ENCODE results near the gene SLFN11.
"Not testable (repeated sequence)": the region's sequence is repeated elsewhere in the genome, so short reads cannot be mapped to it uniquely, and the experiment has no call there.

Gene SLFN11, protein sequence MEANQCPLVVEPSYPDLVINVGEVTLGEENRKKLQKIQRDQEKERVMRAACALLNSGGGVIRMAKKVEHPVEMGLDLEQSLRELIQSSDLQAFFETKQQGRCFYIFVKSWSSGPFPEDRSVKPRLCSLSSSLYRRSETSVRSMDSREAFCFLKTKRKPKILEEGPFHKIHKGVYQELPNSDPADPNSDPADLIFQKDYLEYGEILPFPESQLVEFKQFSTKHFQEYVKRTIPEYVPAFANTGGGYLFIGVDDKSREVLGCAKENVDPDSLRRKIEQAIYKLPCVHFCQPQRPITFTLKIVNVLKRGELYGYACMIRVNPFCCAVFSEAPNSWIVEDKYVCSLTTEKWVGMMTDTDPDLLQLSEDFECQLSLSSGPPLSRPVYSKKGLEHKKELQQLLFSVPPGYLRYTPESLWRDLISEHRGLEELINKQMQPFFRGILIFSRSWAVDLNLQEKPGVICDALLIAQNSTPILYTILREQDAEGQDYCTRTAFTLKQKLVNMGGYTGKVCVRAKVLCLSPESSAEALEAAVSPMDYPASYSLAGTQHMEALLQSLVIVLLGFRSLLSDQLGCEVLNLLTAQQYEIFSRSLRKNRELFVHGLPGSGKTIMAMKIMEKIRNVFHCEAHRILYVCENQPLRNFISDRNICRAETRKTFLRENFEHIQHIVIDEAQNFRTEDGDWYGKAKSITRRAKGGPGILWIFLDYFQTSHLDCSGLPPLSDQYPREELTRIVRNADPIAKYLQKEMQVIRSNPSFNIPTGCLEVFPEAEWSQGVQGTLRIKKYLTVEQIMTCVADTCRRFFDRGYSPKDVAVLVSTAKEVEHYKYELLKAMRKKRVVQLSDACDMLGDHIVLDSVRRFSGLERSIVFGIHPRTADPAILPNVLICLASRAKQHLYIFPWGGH

DNA sequence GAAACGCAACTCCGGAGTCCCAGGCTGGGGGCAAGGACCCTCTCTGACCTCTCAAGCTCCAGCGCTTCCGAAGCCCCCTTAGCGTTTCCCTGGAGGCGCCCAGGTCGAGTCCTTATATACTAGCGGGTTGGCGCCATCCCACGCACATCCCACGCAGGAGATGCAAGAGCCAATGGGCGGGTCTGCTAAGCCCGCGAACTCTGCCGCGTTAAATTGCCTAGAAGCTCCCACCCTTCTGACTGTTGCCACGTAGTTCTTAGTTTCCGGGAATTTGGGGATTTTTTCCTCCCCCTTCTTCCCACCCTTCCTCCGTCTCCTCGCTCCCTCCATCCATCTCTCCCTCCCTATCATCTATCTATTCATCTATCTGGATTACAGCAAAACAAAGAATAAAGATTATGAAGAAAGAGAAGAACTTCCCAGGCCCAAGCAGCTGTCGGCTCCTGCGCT is at the start of gene SLFN11:
Gene SLFN11 (minus strand): TSS at position 88 of the 450 bp plus-strand sequence. CDS start 9,814 bp downstream, outside the sequence.
- DNase-seq (ENCODE audit: low spot score), result peak; percentile 82

DNA sequence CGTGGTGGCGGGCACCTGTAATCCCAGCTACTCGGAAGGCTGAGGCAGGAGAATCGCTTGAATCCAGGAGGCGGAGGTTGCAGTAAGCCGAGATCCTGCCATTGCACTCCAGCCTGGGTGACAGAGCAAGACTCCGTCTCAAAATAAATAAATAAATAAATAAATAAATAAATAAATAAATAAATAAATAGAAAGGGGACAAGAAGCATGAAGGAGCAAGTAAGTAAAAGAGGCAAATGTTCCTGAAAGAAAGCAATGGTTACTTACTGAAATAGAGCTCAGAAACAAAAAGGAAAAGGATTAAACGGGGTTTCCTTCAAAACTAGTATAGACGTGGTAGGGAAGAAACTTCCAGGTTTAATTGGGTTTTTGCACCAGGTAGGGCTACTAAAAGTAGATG is 47.6 kb upstream of the SLFN11 start:
- DNase-seq (ENCODE audit: low spot score), result not testable (repeated sequence)

DNA sequence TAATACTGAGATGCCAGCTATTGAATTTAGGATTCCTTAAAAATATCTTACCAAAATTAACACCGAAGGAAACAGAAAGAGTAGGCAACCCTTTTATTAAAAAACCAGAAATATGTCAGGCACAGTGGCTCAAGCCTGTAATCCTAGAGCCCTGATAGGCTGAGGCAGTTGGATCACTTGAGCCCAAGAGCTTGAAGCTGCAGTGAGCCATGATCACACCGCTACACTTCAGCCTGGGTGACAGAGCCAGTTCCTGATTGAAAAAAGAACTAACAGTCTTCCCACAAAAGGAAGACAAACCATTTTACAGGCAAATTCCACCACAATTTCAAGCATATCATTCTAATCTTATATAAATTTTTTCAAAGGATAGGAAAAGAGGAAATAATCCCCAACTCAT is 43.2 kb upstream of the SLFN11 start:
- no peak for DNase-seq (ENCODE audit: low spot score)

DNA sequence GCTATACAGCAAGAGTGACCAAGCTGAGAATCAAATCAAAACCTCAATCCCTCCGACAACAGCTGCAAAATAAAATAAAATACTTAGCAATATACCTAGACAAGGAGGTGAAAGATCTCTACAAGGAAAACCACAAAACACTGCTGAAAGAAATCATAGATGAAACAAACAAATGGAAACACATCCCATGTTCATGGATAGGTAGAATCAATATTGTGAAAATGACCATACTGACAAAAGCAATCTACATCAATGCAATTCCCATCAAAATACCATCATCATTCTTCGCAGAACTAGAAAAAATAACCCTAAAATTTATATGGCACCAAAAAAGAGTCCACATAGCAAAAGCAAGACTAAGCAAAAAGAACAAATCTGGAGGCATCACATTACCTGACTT is 41.3 kb upstream of the SLFN11 start:
- not testable (repeated sequence) for DNase-seq (ENCODE audit: low spot score)

DNA sequence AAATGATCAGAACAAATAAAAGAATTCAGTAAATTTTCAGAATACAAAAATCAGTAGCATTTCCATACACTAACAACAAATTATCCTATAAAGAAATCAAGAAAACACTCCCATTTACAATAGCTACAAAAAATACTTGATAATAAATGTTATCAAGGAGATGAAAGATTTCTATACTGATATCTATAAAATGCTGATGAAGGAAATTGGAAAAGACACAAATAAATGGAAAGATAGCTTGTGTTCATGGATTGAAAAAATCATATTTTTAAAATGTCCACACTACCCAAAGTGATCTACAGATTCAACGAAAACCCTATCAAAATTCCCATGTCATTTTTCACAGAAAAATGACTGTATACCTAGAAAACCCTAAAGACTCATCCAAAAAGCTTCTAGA is 40.8 kb upstream of the SLFN11 start:
- DNase-seq (ENCODE audit: low spot score), result no peak

DNA sequence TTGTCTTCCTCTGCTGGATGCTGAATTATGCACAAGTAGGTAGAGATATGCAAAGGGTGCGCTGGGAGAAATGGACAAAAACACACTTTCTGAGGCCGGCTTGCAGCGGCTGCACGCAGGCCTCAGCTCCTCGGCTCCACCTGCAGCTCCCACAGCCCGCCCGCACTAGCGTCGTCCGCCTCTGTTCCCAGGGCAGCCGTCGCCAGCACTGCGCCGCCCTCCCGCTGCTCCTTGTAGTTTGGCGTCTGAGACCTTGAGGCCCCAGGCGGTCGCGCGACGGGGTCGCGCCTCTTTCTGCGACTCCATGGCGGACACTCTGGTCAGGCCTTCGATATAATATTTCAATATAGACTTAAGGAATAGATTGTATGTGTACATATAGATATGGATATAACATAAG is 34.1 kb upstream of the SLFN11 start:
- DNase-seq (ENCODE audit: low spot score), result no peak

DNA sequence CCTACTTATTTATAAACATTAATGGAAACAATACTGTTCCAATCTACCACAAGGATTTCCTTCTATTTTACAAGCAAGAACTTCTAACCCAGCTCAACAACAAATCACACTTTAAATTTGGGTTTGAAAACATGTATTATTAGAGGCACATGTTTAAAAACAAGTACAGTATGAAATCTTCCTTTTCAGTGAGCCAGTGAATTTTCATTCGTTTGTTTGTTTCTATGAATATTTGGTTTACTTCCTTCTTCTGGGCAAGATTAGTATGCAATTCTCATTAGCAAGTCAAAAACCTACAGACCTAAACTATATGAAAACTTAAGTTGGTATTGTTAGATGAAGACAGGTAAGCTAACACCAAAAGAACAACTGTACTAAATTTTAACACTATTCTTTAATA is 33.1 kb upstream of the SLFN11 start:
- DNase-seq (ENCODE audit: low spot score), result no peak

DNA sequence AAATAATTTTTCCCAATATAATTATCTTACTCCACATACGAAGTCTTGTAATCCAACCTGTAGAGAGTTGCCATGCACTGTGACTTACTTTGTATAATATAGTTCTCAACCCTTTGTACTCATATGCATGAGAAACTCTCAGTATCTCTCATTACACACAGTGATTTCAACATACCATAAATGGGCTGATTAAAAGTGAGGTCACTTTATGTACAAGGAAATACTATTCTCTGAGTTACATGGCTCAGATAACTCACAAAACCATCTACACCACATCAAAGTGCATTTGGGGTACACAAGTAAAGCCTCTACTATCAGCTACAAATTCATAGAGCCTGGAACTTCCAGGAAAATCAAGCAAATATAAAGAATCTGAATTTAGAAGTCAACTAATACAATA is 30.9 kb upstream of the SLFN11 start:
- DNase-seq (ENCODE audit: low spot score), result no peak

DNA sequence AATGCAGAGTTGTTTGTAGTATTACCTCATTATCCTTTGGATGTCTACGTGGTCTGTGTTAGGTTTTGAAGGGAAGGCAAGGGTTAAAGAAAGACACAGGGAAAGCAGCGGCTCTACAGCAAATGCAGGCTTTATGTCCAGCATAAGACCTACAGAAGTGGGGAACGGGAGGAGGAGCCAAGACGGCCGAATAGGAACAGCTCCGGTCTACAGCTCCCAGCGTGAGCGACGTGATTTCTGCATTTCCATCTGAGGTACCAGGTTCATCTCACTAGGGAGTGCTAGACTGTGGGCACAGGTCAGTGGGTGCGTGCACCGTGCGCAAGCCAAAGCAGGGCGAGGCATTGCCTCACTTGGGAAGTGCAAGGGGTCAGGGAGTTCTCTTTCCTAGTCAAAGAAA is 20.4 kb upstream of the SLFN11 start:
- not testable (repeated sequence) for DNase-seq (ENCODE audit: low spot score)

DNA sequence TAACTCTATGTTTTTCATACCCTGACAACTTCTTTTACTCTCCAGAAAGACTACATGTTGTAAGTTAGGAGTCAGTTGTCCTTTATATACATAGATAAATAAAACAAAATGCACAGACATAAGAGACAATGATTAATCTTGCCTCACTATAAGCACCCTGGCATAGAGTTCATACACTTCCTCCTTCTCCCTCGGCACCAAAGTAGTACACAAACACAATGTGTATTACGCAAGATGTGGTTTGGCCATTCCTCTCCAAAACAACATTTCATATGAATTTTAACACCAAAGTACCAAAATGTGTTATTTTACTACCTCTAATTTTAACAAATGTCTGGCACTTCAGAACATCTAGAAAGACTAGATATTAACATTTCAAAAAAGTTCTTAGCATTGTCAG is 17.2 kb upstream of the SLFN11 start:
- DNase-seq (ENCODE audit: low spot score), result peak; percentile 26

DNA sequence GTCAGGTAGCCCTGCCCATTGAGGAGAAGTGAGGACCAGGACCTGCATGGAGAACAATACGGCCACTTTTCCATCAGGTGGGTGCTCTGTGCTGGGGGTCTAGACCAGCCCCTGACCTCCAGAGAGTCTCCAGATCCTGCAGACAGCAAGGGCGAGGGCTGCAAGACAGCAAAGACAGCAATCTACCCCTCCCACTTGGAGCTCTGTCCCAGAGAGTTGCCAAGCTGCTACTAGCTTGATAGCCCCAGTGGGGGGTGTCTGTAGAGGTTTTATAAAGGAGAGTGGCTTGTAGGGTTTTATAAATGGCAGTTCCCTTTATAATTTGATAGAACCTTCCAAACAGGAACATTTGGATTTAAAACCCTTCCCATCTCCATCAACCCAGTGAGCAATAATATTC is 16.7 kb upstream of the SLFN11 start:
- DNase-seq (ENCODE audit: low spot score), result no peak

DNA sequence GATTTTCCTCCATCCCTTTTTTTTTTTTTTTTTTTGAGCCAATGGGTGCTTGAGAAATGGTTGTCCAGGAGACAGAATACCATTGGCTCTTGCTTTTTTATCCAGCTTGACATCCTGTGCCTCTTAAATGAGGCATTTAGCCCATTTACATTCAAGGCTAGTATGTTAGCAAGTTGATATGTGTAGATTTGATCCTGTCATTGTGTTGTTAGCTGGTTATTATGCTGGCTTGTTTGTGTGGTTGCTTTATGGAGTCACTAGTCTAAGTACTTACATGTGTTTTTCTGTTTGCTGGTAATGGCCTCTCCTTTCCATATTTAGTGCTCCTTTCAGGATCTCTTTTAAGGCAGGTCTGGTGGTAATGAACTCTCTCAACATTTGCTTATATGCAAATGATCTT is 14.1 kb upstream of the SLFN11 start:
- DNase-seq (ENCODE audit: low spot score), result no peak

DNA sequence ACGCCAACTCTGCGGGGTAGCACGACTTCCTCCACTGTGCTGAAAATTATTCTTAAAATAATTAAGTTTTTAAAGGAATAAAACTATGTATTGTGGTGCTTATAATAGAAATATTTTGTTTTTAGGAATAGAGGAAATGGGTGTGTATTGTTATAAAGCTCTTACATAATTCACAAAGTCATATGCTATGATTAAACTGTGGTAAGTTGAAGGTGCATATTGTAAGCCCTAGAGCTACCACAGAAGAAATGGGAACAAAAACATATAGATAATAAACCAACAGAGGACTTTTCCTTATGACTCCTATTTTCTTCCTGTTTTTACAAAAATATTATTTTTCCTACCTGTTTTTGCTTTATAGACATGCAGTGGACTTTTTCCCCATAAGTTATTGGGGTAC is 4.3 kb upstream of the SLFN11 start:
- DNase-seq (ENCODE audit: low spot score), result no peak

DNA sequence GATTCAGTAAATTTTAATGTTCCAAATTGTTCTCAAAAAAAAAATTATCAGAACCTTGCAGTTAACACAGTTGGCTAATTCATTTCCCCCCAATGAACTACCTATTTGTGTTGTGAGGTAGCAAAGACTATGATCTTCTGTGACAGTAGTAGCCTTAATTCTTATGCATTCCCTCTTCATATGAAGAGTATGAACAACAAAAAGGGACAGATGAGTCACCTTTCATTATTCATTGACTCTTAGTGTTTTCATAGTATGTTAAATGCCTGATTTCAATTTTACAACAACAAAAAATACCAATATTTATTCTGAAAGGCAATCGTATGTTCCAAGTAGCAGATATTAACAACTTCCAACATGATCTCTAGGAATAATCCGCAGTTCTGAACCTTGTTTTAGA is 3.6 kb upstream of the SLFN11 start:
- no peak for DNase-seq (ENCODE audit: low spot score)

DNA sequence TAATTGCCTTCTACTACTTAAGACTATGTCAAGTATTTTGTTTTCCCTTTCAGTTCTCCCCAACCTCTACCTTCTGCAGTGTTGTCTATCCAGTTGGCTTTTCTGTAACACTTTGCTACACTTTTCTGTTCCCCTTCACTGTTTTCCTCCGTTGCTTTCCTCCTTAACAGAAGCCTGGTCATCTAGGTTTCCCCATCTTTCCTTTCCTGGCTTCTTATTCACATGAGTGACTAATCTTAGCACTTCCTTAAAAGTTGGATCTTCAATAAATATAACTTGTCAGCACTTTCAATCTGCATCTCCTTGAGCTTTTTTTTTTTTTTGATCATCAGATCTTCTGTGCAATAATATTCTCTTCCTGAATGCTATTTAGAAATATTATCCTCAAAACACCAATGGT is 2.8 kb upstream of the SLFN11 start:
- DNase-seq (ENCODE audit: low spot score), result no peak

DNA sequence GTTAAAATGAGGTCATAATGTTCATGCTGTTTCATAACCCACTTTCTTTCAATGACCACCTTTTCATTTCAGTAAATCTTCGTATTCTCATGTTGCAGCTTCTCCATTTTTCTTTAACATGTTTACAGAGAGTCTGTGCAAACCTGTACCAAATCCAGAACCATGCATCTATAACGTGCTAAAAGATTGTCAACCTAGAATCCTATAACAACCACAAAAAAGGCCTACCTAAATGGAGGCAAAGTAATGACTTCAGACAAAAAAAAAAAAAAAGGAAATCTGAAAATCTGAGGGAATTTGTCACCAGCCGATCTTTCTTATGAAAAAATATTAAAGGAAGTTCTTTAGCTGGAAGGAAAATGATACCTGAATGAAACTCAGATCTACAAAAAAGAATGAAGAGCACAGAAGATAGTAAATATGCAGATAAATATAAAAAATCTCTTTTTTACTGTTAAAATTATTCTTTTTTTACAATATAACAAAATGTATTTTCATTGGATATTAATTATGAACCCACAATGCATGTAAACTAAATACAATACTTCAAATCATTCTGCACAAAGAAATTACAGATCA is 1.4 kb upstream of the SLFN11 start:
- no peak for DNase-seq (ENCODE audit: low spot score)

DNA sequence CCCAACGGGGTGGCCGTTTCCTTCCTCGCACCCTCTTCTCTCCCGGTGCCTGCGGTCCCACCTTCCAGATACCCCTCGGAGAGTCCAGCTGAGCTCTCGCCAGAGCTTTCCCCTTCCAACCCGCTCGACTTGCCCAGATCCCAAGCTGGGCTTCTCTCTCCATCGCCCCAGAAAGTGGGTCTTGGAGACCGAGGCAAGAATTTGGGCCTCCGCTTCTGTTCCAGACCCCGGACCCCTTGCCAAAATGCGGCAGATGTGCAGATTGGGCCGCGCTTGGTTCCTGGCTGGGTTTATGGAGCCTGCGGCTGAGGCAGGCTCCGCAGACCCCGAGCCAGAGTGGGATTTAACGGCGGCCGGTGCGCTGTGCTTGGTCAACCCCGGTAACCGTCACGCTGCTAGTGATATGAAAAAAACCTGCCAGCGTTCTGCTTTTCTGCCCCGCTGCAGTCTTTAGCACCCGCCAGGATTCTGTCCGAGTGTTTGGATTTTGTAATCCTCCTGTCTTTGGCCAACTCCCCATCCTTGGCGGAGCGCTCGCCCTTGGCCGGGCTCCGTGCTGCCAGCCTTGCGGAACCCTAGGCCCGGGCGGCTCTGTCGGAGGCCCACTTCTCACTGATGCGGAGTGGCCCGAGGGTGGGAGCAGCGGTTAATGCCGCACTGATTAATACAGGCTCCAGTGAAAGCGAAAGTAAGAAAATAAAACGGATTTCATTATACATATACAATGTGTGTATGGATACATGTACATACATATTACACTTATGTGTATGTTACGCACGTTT is 754 bp upstream of the SLFN11 start:
- peak; percentile 21 for DNase-seq (ENCODE audit: low spot score)

DNA sequence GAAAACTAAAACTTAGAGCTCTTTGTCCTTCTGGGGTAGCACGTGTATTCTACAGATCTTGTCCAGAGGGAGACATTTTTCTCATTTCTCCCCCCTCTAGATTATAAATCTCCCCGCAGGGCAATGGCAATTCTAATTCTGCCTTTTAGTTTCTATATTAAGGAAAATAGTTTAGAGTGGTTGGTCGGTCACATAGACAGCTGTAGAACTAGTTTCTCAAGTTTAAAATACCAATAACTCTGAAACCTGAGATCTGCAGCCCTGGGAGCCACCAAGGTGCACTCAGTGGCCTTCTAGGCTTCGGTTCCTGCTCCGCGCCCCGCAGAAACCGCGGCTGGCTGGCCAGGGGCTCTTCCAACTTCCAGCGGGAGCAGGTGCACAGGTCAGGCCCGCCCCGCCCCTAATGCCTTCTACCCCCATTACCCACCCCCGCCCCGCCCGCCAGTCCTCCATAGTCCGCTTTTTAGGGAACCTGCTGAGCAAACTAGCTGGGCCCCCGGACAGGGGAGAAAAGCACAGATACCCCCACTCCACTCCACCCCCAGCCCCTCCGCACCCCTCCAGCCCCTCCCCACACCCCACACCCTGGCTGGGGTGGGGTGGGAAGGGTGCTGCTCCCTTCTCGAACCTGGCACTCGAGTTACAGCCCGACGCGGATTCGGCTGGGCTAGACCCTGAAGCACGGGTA is 431 bp downstream of the SLFN11 start:
- no peak for DNase-seq (ENCODE audit: low spot score)

DNA sequence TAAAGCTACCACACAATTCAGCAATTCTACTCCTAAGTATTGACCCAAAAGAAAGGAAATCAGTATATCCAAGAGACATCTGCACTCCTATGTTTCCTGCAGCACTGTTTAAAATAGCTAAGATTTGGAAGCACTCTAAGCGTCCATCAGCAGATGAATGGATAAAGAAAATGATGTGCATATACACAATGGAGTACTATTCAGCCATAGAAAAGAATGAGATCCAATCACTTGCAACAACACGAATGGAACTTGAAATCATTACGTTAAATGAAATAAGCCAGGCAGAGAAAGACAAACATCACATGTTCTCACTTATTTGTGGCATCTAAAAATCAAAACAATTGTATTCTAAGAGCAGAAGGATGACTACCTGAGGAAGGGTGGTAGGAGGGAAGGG is 1.5 kb downstream of the SLFN11 start:
- DNase-seq (ENCODE audit: low spot score), result no peak

DNA sequence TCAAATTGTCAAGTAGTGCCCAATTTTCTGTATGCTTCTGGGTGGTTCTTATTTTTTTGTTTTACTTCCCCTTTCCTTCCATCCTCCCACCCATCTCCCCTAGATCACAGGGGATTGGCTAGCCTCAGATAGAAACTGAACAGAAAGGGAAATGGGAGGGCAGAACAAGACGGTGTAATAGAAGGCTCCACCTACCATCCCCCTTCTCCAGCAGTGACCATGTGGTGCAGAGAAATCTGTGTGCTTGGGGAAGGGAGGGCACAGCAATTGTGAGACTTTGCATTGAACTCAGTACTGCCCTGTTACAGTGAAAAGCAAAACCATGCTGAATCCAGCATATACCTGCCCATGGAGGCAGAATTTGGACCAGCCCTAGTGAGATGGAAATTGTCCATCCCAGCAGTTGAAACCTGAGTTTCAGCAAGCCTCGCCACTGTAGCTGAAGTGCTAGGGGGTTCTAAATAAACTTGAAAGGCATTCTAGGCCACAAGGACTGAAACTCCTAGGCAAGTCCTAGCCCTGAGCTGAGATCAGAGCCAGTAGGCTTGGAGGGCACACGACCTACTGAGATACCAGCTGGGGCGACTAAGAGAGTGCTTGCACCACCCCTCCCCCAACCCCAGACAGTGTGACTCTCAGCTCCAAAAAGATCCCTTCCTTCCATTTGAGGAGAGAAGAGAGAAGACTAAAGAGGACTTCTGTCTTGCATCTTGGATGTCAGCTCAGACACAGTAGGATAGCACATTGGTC is 5.2 kb downstream of the SLFN11 start:
- DNase-seq (ENCODE audit: low spot score), result peak; percentile 75

DNA sequence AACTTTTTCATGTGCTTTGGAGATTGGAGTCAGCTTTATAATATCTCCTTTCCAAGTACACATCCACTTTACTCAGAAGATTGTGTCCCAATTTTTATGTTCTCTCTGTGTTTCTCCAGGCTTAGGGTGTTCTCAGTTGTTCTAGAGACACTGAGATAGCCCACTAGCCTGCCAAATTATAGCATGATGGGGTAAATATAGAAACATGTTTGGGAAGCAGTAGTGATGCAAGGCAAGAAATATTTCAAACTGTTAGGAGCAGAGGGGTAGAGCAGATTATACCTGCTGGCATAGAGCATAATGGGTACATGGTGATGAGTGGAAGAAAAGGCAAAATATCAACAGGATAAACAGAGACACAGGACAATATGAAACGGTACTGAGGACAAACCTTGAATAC is 12.4 kb downstream of the SLFN11 start:
- DNase-seq (ENCODE audit: low spot score), result no peak

All from Ammon's horn (tissue), 1 donor.